Bronchial epithelial cell (primary cell): ENCODE measurements around the gene ARHGAP15. TPM values are rescaled to one million over a fixed set of nuclear protein-coding genes. Genes with fewer than 3 reads are reported as not detected.

Source experiments
- DNase-seq: peaks from one replicate; pipeline ENCODE4 v3.0.0-alpha.2; 2010; ENCODE audit warnings: low read depth
- FAIRE-seq: peaks from 2 replicates; lab custom pipeline; 2011; peaks lifted over from hg19 to GRCh38; lab: Jason Lieb, UNC
- H3K27me3 ChIP-seq: 2 replicates; pipeline ENCODE4 v1.5.1; 2011; ENCODE audit warnings: low read length; ENCODE audit not compliant: control insufficient read depth, insufficient read depth
- H3K36me3 ChIP-seq: 2 replicates; pipeline ENCODE4 v1.5.1; 2011; ENCODE audit warnings: low read length; ENCODE audit not compliant: control insufficient read depth, insufficient read depth
- H3K4me3 ChIP-seq: 2 replicates; pipeline ENCODE4 v1.5.1; 2011; ENCODE audit warnings: mild to moderate bottlenecking, low read depth, low read length, control low read depth
- total RNA-seq: library from RNA; depleted of rRNA; stranded (reverse); fragments of >200 nt; gene quantifications from 2 replicates; pipeline ENCODE4 v1.2.1, GENCODE V29; 2014
- TF ChIP-seq, protein P1 (sequence below): IDR thresholded peaks from 2 replicates; pipeline ENCODE4 v1.5.1; 2011; ENCODE audit warnings: mild to moderate bottlenecking, moderate library complexity, low read length, control low read depth, inconsistent platforms; ENCODE audit not compliant: insufficient read depth, severe bottlenecking

Gene ARHGAP15
- total RNA-seq, 1 donor from 2014 or later = not detected

DNA sequence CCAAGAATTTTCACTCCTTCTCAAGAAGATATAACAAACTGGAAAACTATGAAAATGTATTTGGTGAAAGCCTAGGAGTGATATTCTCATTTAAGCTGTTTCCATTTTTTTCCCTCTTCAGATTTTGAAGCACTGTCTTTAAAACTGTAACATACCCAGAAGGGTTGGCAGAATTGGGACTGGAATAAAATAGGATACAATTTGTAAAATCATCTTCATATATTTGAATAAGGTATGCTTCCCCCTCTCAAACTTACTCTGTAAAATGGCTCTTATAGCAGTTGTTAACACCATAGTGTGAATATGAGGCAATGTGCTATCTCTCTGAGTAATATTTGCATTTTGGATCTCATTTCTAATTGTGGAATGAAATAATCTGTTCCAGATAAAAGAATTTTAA, 676.4 kb downstream of the ARHGAP15 start:
- Histone ChIP-seq H3K4me3 (no peak overlapping the region), H3K27me3 (no peaks in the 10 kb centered on the region), H3K36me3 (no peaks in the 10 kb centered on the region)
- no peak for DNase-seq
- TF ChIP-seq, protein P1, sequence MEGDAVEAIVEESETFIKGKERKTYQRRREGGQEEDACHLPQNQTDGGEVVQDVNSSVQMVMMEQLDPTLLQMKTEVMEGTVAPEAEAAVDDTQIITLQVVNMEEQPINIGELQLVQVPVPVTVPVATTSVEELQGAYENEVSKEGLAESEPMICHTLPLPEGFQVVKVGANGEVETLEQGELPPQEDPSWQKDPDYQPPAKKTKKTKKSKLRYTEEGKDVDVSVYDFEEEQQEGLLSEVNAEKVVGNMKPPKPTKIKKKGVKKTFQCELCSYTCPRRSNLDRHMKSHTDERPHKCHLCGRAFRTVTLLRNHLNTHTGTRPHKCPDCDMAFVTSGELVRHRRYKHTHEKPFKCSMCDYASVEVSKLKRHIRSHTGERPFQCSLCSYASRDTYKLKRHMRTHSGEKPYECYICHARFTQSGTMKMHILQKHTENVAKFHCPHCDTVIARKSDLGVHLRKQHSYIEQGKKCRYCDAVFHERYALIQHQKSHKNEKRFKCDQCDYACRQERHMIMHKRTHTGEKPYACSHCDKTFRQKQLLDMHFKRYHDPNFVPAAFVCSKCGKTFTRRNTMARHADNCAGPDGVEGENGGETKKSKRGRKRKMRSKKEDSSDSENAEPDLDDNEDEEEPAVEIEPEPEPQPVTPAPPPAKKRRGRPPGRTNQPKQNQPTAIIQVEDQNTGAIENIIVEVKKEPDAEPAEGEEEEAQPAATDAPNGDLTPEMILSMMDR = no peak
- FAIRE-seq = no peak

DNA sequence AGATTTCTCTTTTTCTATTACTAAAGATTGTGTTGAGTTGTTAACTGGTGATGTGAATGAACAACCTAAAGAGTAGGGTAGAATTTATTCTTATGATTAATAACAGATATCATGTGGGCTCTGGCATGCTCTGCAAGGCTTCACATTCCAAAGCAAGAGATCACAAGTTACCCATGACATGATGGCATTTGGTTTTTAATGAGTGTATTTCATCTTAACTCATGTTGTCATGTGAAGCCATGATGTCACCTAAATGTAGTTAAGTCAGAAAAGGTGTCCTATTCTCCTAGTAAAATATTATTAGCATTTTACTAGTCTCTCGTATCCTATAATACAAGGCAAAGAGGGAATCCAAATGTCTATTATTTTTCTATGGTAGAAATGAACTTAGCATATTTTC, 678.0 kb downstream of the ARHGAP15 start:
- Histone ChIP-seq H3K4me3 (no peak overlapping the region), H3K36me3 (no peaks in the 10 kb centered on the region), H3K27me3 (no peaks in the 10 kb centered on the region)
- TF ChIP-seq, protein P1 = no peak
- DNase-seq (peak; percentile 23), FAIRE-seq (no peak)

- peak; percentile 50 for FAIRE-seq
- no peak for DNase-seq
- TF ChIP-seq, protein P1 = no peak
Observed at GRCh38 chr2:143807671-143808070, 678.5 kb downstream of the ARHGAP15 start.

DNA sequence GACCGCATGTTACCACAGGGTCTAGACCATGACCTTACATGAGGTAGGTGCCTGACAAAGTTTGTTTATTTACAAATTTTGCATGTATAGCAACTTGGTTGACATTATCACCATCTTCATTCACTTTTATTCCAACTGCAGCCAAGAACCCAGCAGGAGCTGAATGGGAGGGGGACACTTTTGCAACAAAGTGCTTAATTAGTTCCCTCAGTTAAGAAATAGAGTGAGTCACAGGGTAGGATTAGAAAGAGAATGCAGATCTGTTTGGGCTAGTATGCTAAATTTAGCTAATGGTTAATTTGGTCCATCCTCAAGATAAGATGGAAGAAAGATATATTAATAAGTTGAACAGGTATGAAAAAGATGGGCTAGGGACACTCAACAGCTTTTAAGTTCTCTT, 678.9 kb downstream of the ARHGAP15 start:
- Histone ChIP-seq H3K27me3 (no peaks in the 10 kb centered on the region), H3K4me3 (no peak overlapping the region), H3K36me3 (no peaks in the 10 kb centered on the region)
- FAIRE-seq = no peak
- TF ChIP-seq, protein P1 = no peak
- peak; percentile 66 for DNase-seq

More at GRCh38 chr2:143807671-143808070, 678.5 kb downstream of the ARHGAP15 start:
- no peak overlapping the region for H3K4me3 ChIP-seq
- H3K27me3 ChIP-seq = no peaks in the 10 kb centered on the region
- no peaks in the 10 kb centered on the region for H3K36me3 ChIP-seq

DNA sequence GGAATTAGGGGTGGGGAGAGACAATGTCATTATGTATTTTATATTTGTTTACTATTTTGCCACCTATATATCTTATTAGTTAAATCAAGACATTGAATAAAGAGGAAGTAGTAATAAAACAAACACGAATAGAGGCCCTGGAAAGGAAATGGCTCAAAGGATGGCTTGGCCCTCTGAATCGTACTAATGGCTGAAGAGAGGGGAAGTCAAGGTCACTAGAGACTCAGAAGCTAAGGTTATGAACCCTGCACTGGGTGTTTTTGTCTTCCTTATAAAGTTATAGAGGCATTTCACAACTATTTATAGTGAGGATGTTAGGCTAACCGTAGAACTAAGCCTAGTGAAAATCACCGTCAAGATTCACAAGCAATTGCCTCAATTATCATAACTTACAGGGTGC, 685.9 kb downstream of the ARHGAP15 start:
- Histone ChIP-seq H3K4me3 (no peak overlapping the region), H3K36me3 (no peaks in the 10 kb centered on the region), H3K27me3 (no peaks in the 10 kb centered on the region)
- TF ChIP-seq, protein P1 = no peak
- FAIRE-seq (no peak), DNase-seq (no peak)

- DNase-seq (no peak), FAIRE-seq (no peak)
- no peaks in the 10 kb centered on the region for H3K27me3 ChIP-seq
- no peaks in the 10 kb centered on the region for H3K36me3 ChIP-seq
- H3K4me3 ChIP-seq = no peak overlapping the region
- TF ChIP-seq, protein P1 = no peak
Observed at GRCh38 chr2:143816916-143817315, 687.7 kb downstream of the ARHGAP15 start.
